GM19351 (cell line): ENCODE measurements around the gene RECQL.

ENCODE experiments used
- ATAC-seq: cut with Tn5 transposase; IDR thresholded peaks from one replicate; pipeline ENCODE4 v1.9.1; 2021; ENCODE audit warnings: mild to moderate bottlenecking, moderate library complexity; ENCODE audit not compliant: unreplicated experiment

Gene RECQL

DNA sequence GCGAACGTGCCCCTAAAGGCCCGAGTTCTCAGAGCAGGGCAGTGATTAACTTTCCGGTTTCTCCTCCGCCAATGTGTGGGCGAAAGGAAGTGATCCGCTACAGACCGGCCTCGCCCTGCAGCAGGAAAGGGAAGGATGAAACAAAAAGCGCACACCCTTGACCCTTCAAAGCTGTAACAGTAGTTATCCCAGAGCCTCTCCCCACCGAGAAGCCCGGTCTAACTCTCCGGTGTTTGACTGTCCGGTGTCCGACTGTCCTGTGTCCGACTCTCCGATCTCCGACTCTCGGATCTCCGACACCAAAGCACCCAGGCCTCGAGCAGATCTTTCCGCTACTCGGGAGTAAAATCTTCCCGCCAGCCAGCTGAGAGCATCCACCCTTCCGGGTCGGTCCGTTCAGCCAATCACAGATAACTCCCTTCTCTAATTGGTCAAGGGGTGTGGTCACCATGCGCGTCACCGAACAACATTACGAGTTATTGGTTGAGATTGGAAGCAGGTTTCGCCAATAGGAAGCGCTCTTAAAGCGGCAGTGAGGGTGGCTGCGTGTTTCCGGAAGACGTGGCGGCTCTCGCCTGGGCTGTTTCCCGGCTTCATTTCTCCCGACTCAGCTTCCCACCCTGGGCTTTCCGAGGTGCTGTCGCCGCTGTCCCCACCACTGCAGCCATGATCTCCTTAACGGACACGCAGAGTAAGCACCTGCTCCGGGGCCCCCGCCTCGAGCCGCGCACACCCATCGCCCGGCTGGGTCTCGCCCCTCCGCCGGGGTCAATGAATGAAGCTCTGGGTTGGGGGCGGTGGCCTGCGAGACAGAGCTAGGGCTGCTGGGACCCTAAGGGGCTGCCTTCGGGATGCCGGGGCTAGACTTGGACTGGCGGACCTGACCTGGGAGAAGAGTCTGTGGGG is at the start of gene RECQL, which contains the start of gene GOLT1B:
Gene RECQL, minus strand, starts transcription at position 378 of the 906 bp plus-strand sequence. CDS start 2,065 bp downstream, outside the sequence.
Gene GOLT1B, plus strand, starts transcription at position 532 of the 906 bp plus-strand sequence. Its CDS starts 135 bp downstream, at position 667.
- peak; percentile 97 for ATAC-seq

GRCh38 chr12:21547437-21547836 is 46.0 kb upstream of the RECQL start:
- ATAC-seq = no peak

DNA sequence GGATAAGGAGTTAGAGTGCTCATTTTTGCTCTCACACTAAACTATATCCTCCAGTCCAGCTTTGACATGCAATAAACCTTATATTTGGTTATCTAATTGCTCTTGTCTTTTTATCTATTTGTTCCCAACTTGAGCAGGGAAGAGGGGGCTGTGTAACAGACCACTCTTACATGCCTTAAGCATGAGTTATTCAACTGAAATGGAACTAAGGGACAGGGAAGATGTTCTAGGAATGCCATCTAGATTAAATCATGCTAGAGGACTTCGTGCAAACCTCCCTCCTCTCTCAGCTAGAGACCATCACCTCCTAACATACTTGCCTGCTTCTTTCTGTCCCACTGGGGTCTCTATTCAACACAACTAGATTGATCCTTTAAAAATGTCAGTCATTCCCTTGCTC is 45.3 kb upstream of the RECQL start:
- ATAC-seq = no peak

- no peak for ATAC-seq
Measured at GRCh38 chr12:21545557-21545956, 44.1 kb upstream of the RECQL start.

- no peak for ATAC-seq
Measured at GRCh38 chr12:21543151-21543550, 41.7 kb upstream of the RECQL start.

DNA sequence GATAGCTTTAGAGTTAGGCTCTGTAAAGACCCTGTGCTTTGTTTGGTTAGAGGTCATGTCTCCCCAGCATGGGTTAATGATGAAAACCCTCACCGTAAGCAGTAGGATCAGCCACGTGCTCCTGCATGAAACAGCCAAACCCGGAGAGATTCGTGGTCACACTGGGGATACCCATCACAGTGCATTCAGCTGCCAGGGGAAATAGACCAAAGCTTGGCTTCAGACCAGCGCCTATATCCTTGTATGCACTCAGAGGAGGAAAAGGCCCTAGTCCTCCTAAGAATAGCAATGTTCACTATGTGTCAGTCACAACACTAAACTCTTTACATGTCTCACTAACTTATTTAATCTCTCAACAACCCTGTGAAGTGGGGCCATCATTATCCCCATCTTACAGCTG is 41.0 kb upstream of the RECQL start:
- no peak for ATAC-seq

DNA sequence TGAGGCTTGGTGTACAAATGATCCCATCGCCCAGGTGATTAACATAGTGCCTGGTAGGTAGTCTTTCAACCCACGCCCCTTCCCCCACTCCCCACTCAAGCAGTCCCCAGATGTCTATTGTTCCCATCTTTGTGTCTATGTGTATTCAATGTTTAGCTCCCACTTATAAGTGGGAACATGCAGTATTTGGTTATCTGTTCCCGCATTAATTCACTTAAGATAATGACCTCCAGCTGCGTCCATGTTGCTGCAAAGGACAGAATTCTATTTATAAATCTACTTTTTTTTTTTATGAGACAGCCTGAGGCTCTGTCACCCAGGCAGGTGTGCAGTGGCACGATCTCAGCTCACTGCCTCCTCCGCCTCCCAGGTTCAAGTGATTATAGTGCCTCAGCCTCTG is 40.3 kb upstream of the RECQL start:
- ATAC-seq = no peak

GRCh38 chr12:21539797-21540196 is 38.4 kb upstream of the RECQL start:
- no peak for ATAC-seq

- no peak for ATAC-seq
Measured at GRCh38 chr12:21538061-21538653, 36.7 kb upstream of the RECQL start.

DNA sequence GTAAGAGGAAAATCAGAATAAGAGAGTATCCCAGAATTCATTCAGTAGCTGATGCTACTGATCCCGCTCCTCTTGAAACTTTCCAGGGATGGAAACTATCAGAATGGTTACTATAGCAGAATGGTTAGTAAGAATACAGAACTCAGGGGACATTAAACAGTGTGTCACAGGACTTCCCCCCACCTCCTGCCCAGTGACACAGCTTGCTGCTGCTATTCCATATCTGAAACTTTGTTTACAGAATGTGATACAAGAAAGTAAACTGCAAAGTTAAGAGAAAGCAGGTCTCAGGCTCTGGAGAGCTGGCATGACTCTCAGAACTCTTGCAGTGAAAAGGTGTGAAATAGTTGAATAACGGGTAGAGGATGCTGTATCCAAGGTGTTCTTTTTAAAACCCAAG is 28.0 kb upstream of the RECQL start:
- no peak for ATAC-seq

DNA sequence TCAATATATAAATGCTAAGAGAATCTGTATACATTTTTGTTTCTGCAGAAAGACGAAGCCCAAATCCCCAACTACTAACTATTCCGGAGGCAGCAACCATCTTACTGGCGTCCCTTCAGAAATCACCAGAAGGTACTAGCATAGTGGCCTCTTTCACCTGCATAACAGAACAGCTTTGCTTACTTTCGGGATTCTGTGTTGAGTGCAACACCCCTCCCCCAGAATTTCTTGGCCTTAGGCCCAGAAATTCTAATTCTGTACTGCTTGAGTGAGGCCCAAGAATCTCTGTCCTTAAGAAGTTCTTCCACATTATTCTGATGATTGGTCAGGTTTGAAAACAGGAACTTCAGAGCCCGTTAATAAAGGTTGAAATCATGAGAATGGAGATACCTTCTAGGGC is 27.5 kb upstream of the RECQL start:
- ATAC-seq = no peak

DNA sequence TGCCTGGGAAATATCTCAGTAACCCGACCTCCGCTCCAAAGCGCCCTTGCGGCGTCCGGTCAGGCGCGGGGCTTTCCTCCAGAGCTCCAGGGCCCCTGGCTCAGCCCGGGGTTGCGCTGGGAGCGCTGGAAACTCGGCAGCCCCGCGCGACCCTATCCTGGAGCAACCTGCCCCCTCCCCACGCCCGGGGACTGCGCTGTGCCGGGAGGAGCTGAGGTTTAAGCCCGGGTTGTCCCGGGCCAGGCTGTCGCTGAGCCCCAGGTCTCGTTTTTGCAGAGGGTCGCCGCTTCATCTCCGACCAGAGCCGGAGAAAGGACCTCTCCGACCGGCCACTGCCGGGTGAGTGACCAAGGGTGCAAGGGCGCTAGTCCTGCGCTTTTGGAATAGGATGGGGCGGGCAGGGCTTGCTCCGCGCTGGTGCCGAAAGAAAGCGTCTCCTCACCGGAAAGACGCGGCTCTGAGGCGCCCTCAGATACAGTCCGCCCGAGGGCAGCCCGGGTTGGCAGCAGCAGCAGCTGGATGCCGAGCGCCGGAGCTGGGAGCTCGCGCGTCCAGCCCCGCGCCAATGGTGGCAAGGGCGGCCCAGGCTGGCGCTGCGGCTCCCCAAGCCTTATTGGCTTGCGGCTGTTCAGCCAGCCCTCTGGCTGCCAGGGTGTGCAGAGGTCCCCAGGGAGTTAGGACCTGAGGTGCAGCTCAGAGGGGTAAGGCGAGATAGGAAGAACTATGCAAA is 26.2 kb upstream of the RECQL start:
- peak; percentile 81 for ATAC-seq

- ATAC-seq = no peak
Measured at GRCh38 chr12:21526721-21527345, 25.4 kb upstream of the RECQL start.

DNA sequence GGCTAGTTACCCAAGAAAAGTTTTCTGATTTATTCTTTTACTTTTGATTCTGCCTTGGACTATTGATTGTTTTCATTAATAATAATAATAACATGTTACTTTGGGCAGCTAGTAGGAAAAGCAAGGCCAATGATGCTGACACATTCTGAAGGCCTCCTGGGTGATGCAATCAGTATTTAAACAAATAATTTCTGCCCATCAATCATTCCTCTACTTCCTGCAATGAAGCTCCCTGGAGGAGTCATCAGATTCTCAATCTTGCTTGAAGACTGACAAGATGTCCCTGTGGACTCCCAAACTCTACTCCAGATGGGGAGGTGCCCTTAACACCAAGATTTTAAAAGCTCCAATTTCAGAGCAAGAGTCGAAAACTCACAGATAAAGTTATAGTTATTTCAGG is 24.6 kb upstream of the RECQL start, which contains the start of gene SPX:
Gene SPX, plus strand, starts transcription at position 244 of the 400 bp plus-strand sequence. CDS start 177 bp downstream, outside the sequence.
- ATAC-seq = no peak

DNA sequence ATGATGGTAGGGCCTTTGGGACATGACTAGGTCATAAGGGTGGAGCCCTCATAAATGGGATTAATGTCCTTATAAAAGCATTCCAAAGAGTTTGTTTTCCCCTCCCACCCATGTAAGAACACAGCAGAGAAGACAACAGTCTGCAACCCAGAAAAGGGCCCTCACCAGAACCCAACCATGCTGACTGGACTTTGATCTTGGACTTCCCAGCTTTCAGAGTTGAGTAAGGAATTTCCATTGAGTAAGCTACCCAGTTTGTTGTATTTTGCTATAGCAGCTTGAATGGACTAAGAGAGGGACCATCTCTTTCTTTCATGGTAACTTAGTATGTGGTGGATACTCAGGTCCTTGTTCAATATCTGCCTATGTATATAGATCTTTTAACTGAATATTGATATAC is 21.7 kb upstream of the RECQL start:
- no peak for ATAC-seq

DNA sequence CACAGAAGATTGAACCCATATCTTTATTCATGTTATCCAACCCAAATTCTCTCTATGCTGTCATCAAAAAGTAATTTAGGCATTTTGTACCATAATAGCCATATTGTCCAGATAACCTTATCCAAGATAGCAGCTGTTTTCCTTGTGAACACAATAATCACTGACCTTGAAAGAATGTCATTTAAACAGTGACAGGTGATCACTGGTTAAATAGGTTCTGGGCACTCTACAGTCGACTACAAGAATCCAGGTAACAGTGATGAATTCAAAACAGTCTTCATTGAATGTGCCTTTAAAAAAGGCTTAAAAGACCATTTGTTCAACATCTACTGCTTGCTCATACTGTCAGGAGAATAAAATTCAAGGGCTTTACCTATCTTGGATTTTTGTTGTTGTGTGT is 20.1 kb upstream of the RECQL start:
- no peak for ATAC-seq

GRCh38 chr12:21518451-21518850 is 17.0 kb upstream of the RECQL start:
- ATAC-seq = no peak

- no peak for ATAC-seq
Measured at GRCh38 chr12:21516281-21516680, 14.8 kb upstream of the RECQL start.

DNA sequence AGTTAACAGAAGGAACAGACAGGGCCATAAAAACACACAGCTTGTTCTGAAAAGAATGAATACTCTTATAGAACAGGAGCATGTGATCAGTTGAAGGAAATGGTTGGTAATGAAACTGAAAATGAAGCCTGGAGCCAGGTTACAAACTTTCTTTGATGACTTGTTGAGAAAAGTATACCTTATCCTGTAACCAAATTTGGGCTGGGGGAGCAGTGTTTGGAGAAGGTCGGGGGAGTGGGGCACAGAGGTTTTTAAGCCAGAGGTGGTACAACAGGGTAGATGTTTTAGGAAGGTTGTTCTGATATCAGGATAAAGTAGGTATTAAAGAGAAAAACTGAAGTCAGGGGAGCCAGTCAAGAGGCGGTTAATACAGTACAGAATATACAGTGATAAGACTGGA is 8.3 kb upstream of the RECQL start:
- ATAC-seq = peak; percentile 92

DNA sequence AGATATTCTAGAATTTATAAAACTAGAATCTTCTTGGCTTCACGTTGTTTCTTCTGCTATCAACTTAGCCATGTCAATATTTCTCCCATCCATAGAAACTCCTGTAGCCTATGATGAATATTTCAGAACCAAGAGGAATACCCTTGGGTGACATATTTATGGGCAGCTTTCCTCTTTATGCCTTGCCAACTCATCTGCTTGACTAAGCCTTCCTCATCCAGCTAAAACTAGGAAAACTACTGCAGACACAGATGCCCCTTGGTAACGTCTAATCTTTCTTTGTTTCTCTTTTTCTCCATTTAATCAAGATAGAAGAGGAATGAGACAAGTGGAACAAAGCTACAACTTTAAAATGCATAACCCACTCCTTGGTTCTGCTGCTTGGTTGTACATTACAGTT is 6.4 kb upstream of the RECQL start:
- ATAC-seq = no peak

DNA sequence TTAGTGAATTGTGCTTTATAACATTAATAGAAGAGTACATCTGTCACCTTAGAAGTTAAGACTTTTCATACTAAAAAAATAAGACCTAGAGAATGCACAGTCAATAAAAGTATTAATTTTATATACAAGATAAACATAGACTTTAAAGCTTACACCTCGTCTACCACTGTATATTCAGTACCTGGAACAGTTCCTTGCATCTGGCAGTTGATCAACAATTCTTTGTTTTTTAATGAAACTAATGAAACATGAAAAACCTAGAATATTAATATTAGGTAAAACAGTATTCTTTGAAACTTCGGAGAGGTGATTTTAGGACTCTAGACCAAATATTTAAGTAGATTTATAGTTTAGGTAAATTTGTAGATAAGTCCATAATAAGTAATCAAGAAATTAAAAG is 4.5 kb upstream of the RECQL start:
- no peak for ATAC-seq
